VCaP (cell line): Measurements from ENCODE around the gene SNCG.

ENCODE experiments used
- H3K27ac ChIP-seq: fragments of 450-650 bp; 2 replicates; pipeline ENCODE4 v1.5.1; 2017
- TF ChIP-seq, protein P1 (sequence below): fragments of 450-650 bp; conservative IDR thresholded peaks from 2 replicates; pipeline ENCODE4 v1.5.1; 2017; ENCODE audit warnings: mild to moderate bottlenecking, moderate library complexity

Gene SNCG

DNA sequence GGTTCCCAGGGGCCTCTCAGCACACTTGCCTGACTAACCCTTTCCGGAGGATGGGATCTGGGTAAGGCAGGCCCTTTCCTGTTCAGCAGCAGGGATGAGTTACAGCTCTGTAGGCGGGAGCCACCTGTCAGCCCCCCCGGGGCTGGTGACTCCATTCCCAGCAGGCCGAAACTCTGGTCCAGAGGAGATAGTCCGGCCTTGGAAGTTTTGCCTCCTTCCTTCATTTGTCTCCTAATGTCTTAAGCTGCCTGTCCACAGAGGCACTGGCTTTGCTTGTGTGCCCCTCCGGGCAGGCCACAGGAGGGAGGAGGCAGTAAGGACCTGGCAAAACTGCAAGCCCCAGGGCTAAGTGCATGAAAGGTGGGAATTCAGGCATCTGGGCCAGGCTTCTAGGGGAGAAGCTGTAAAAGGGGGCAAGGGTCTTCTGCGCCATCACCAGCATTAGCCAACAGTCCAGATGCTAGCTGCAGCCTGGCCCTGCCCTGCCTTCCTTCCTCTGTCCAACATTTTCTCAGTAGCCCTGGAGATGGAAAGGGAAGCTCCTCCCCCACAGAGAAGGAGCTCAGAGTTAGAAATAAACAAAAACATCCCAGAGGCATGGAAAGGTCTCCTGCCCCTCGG, 11.1 kb downstream of the SNCG start:
- TF ChIP-seq, protein P1, sequence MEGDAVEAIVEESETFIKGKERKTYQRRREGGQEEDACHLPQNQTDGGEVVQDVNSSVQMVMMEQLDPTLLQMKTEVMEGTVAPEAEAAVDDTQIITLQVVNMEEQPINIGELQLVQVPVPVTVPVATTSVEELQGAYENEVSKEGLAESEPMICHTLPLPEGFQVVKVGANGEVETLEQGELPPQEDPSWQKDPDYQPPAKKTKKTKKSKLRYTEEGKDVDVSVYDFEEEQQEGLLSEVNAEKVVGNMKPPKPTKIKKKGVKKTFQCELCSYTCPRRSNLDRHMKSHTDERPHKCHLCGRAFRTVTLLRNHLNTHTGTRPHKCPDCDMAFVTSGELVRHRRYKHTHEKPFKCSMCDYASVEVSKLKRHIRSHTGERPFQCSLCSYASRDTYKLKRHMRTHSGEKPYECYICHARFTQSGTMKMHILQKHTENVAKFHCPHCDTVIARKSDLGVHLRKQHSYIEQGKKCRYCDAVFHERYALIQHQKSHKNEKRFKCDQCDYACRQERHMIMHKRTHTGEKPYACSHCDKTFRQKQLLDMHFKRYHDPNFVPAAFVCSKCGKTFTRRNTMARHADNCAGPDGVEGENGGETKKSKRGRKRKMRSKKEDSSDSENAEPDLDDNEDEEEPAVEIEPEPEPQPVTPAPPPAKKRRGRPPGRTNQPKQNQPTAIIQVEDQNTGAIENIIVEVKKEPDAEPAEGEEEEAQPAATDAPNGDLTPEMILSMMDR = no peak
- H3K27ac ChIP-seq = peak overlapping the region; percentile 87

GRCh38 chr10:86970162-86970981, 12.0 kb downstream of the SNCG start:
- TF ChIP-seq, protein P1 = no peak
- H3K27ac ChIP-seq = peak overlapping the region; percentile 87

DNA sequence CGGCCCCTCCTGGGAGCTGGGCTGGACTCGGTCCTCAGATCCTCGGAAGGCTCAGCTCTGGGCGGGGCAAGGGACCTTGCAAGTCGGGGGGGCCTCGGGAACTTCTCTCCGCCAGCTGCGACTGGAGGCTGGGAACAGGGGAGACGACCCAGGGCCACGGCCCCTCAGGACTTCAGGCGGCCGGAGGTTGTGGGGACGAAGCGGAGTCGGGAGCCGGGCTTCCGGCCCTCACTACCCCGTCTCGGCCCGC, 12.5 kb downstream of the SNCG start:
- peak overlapping the region; percentile 87 for H3K27ac ChIP-seq
- TF ChIP-seq, protein P1 = no peak

DNA sequence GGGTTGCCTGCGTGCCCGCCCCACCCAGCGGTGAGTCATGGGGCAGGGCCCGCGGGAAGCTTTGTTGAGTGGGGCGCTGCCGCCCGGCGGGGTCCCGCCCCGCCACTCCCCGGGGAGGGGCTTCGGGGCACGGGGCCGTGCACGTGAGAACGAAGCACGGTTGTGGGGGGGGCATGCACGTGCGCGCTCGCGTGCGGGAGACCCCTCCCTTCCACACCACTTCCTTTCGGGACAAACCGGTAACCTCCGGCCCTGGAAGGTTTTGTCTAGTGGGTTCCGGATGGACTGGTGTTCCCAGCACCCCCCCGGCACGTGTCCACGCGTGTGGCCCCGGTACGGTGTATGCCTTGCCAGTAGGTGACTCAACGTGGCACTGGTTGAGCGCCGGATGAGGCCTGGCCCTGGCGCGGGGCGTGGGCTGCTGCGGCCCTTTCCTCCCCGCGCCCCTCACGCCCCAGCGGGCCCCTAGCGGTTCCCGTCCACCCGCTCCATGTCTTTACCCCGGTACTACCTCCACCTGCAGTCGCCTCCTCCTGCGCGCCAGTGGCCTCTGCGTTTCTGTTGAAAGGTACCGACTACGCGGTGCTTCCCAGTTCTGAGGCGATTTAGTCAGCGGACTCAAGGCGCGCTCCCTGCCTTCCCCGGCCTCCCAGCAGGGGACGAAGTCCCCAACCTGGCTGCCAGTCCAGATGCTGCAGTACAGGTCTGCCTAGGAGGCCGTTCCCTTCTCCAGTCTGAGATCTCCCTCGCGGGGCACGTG, 13.0 kb downstream of the SNCG start:
- TF ChIP-seq, protein P1 = no peak
- peak overlapping the region; percentile 87 for H3K27ac ChIP-seq

GRCh38 chr10:86972613-86973380, 14.4 kb downstream of the SNCG start:
- H3K27ac ChIP-seq = no peak overlapping the region; the same call in 1 of the 2 replicates
- TF ChIP-seq, protein P1 = no peak

DNA sequence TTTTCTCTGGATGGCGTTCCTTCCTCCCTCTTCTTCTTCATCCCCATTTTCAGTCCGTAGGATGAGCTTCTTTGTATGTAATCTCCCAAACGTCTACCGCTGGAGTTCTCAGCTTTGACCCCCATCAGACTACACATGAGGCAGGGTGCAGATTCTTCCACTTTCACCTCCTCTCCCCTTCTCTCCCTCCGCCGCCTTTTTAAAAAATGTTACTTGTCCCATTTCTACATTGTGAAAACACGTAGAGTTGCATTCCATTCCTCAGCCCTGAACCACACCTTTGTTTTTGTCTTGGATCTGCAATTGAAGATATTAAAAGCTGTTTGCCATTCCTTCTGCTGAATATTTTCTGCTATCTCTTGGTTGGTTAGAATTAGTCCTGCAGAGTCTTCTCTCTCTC, 16.1 kb downstream of the SNCG start:
- peak overlapping the region; percentile 43; the same call in 1 of the 2 replicates for H3K27ac ChIP-seq
- TF ChIP-seq, protein P1 = no peak
